Measurements from ENCODE around the gene HYAL3.
"Not testable (repeated sequence)": the region's sequence is repeated elsewhere in the genome, so short reads cannot be mapped to it uniquely, and the experiment has no call there.

The HYAL3 gene

DNA sequence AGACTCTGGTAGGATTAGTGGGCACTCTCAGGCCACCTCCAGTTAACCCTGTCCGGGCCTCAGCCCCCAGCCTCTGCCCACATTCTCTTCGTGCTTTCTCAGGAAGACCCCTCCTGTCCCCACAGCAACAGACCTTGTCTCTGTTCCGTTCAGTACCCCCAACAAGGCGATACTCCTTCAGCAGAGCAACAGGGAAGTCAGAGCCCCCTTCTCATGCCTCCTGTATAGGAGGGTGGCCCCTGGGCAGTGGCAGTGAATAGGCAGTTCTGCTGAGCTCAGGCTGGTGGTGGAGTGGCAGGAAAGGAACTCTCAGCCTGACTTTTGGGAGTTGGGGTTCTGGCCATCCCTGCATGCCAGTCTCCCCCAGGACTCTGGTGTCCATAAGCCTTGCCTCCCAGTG is 29.7 kb downstream of the HYAL3 start:
- no peak for DNase-seq (ENCODE audit: low spot score)

DNA sequence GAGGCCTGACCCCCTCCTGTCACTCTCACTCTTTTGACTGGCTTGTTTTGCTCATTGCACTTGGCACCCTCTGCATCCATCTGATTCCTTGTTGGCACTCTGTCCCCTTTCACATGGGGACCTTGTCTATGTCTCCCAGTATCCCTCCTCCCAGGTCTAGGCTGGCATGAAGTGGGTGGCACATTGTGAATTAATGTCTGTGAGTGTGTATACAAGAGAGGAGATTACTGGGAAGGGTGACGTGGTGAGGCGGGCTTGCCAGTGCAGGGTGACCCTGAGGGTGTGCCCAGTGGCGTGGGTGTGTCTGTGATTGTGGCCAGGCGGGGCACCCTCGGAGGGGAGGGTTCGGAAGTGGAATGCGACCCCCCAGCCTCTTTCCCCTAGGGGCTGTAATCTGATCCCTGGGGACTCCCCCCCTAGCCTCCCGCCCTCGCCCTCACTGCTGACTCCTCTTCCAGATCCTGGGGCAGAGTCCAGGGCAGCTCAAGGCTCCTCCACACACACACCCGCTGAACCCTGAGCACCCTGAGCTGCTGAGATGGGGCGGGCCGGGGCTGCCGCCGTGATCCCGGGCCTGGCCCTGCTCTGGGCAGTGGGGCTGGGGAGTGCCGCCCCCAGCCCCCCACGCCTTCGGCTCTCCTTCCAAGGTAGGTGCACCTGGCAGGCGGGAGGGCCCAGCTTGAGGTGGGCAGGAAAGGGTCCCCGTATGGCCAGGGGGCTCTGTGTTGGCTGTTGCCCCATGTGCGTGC is 30.3 kb downstream of the HYAL3 start, which contains the start of gene SEMA3B:
TSS of gene SEMA3B (plus strand) at position 445 of the 749 bp plus-strand sequence. CDS start at position 539, 94 bp downstream.
- DNase-seq (ENCODE audit: low spot score), result peak; percentile 84

DNA sequence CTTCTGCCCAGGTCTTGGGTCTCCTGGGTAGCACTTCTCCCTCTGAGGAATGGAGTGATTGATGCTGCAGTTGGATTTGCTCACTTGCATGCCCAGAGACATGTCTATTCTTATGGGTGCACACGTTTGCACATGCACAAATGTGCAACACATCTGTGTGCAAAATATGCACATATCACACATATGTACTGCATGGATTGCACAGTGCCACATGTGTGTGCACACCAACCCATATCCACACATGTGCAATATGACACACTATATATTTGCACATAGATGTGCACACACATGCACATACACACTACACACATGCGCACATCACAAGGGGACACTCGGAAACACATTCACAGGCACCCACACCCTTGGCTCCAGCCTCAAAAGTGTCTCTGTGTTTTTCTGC is 30.9 kb downstream of the HYAL3 start:
- DNase-seq (ENCODE audit: low spot score), result no peak

DNA sequence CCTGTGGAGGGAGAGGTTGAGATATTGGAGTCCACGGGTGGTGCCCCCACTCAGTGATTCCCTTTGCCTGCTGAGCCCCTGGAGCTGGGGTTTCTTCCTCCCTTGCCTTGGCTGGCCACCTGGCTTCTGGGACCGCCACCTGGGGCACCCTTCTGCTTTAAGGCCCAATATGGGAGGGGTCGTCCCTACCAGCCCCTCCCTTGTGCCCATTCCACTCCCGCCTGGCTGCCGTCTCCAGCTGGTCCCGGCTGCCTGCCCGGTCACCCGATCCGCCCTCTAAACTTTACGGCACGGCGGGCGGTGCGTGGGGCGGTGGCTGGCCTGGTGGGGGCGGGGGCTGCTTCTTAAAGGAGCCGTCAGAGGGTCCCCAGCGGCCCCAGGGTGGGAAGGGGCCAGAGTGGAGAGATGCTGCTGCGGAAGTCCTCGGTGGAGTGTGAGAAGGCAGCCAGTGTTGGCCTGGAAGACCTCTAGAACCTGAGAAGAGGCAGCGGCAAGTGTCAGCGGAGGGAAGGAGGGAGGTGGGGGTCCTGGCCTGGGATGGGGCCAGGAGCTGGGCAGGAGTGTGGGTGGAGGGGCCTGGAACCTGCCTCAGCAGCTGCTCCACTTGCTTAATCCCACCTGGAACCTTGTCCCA is 31.8 kb downstream of the HYAL3 start:
- DNase-seq (ENCODE audit: low spot score), result no peak

DNA sequence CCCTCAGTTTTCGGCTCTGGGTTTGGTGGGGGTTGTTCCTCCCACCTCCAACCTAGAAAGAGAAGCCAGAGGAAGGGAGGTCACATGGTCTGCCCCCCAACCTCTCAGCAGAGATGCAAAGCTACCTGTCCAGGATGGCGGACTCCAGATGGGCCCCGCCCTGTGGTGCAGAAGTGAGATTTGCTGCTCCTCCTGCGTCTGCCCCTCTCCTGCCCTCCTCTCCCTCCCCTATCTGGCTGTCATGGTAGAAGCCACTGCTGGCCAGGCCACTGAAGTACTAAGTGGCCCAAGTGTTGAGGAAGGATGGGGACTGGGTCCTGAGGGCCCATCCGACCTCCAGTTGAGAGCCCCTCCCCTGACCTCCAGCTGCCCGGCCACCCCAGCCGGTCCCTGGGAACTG is 32.4 kb downstream of the HYAL3 start:
- no peak for DNase-seq (ENCODE audit: low spot score)

DNA sequence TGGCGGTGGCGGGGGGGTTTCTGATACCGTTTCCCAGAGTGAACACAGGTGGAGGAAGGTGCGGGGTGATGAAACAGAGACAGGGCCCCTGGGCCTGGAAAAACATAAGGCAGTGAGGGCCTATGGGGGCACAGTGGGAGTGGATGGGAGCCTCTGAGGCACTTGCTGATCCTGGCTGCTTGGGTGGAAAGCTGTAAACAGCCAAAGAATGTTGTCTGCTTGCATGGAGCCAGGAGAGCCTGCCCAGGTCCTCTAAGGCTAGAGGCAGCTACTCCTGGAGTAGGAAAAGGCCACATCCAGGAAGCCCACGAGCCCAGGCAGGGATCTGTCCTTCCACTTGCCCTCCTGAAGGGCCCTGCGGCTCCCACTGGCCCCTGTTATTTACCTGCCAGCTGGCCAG is 33.2 kb downstream of the HYAL3 start:
- DNase-seq (ENCODE audit: low spot score), result no peak

DNA sequence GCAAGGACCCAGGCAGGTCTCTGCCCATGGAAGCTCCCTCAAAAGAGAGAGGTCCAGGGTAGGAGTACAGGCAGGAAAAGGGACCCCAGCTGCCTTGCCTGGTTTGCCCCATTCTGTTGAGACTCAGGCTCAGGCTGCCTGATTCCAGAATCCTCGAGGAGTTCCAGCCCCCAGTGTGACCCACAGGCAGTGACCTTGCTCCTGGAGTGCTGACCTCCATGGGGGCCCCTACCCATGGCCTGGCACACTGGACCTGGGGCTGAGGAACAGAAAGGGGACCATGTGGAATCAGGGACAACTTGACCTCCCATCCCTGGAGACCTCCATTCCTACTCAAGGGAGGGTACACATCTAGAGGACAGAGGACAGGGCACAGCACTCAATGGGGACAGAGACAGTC is 33.6 kb downstream of the HYAL3 start:
- DNase-seq (ENCODE audit: low spot score), result no peak

DNA sequence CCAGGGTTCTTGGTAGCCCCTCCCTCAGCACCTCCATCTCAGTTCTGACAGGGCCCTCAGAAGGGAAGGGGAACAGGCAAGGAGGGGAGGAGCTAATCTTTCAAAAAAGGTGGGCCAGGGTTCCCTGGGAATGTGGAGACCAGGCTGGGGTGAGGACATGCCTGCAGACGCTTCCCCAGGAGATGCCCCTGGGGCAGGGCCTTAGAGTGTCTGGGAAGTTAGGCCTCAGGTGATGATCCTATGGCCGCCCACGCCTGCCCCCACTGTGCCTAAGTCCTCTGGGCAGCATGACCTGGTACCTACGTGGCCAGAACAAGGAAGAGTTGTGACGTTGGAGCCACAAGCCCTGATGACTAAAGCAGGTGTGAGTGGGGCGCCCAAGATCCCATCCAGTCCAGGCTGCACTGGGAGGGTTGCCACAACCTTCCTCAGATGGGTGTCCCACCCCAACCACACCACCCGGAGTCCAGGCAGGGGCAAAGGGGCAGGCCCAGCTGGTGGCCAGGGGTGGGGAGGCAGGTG is 34.2 kb downstream of the HYAL3 start:
- peak; percentile 93 for DNase-seq (ENCODE audit: low spot score)

DNA sequence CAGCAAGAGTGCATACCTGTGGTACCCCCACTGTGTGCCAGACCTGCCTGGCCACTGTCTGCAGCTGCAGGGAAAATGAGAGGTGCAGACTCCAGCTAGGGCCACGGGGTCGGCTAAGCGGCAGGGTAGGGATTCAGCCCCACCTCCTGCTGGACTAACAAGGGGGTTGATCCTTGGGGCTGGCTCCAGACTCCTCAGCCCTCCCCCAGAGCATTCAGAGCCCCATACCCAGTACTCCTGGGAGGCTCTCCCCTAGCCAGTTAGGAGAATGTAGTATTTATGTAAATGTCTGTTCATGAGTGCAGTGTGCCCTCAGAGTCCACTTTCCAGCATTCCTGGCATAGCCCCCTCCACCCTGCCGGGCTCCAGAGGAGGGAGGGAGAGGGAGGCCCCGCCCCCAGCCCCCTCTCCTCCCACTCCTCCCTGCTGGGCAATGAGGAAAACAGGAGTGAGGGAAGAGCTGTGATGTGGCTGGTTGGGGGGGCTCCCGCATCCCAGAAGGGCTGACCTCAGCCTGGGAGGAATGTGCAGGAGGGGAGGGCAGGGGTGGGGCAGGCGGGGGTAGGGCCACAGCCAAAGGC is 34.7 kb downstream of the HYAL3 start:
- DNase-seq (ENCODE audit: low spot score), result peak; percentile 97

DNA sequence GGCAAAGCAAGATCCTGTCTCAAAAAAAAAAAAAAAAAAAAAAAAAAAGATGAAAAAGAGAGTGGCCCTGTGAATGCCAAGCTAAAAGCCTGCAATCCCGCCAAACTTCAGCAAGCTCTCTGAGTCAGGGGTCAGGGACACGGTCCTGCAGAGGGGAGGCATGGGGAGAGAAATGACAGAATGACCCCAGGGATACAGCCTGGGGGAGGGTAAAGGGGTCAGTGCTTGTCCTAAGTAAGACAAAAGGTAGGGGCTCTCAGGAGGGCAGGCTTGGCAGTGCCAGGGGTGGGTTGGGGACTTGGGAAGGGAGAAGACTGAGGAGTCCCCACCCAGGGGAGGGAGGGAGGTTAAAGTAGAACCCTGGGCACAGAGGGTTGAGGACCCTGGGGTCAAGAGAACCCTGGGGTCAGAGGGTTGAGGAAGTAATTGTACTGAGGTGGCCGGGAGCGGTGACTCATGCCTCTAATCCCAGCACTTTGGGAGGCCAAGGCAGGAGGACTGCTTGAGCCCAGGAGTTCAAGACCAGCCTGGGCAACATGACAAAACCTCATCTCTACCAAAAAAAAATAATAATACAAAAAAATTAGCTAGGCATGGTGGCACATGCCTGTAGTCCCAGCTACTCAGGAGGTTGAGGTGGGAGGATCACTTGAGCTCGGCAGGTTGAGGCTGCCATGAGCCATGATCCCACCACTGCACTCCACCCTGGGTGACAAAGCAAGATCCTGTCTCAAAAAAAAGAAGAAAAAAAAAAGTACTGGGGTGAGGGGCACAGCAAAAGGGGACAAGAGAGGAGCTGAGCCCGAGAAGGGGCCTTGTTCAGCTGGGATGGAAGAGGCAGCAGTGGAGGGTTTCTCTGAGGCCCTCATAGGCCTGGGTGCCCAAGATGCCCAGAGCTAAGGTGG is 35.5 kb downstream of the HYAL3 start:
- no peak for DNase-seq (ENCODE audit: low spot score)

DNA sequence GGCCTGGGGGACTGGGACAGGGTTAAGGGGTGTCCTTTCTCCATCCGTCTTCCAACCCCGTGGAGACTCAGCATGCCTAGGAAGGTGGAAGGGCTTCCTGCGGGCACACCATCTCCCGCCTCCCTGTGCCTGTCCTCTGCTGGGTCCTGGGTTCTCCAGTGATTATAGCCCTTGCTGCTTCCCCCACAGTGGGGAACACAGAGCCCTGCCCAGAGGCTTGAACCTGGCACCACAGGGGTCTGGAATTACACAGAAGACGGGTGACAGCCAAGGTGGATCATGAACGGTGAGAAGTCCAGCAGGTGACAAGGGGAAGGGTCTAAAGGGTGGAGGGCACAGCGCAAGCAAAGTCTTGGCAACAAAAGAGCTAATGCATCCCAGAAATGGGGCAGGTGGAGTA is 36.4 kb downstream of the HYAL3 start:
- no peak for DNase-seq (ENCODE audit: low spot score)

DNA sequence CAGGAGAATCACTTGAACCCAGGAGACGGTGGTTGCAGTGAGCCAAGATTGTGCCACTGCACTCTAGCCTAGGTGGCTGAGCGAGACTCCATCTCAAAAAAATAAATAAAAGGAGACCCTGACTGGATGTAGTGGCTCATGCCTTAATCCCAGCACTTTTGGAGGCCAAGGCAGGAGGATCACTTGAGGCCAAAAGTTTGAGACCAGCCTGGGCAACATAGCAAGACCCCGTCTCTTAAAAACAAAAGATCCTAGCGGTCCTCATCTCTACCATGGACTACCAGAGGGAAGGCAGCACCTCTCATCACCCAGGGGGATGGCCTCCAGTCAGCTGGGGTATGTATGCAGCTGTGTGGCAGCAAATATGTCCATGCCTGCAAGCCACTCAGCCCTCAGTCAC is 37.0 kb downstream of the HYAL3 start:
- DNase-seq (ENCODE audit: low spot score), result not testable (repeated sequence)

DNA sequence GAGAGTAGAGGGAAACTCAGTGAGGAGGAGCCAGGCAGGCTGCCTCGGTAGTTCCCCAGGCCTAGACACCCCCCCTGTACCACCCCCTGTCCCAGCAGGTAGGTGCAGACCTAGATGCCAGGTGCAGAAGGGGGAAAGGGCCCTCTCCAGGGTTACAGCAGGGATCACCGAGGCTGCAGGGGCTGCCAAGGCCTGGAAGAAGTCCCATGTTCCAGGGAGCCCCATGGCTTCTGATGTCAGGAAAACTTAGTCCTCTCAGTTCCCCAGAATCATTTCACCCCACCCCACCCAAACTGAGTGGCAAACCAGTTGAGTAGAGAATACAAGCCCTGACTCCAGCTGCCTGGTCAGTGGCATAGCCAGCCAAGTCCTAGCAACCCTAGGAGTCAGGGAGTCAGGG is 37.7 kb downstream of the HYAL3 start:
- DNase-seq (ENCODE audit: low spot score), result no peak

DNA sequence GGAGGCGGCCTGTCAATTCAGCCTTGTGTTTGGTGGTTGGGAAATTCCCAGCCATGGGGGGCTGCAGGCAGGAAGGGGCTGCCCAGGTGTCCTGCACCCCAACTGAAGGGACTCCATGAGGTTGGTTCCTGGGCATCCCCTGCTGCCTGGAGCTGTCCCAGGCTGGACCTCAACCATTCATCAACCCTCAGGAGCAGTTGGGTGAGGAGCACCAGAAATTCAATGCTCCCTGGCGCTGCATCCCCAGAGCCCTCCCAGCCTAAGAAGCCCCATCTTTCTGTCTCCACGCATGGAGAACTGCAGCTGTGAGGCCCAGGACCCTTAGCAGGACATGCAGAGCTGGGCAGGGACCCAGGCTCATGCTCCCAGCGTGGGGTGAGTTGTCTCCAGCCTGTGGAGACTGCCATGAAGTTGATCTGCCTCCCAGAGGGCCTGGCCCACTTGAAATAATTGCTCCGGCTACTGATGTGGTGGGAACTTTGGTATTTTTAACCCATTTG is 38.2 kb downstream of the HYAL3 start:
- DNase-seq (ENCODE audit: low spot score), result no peak

DNA sequence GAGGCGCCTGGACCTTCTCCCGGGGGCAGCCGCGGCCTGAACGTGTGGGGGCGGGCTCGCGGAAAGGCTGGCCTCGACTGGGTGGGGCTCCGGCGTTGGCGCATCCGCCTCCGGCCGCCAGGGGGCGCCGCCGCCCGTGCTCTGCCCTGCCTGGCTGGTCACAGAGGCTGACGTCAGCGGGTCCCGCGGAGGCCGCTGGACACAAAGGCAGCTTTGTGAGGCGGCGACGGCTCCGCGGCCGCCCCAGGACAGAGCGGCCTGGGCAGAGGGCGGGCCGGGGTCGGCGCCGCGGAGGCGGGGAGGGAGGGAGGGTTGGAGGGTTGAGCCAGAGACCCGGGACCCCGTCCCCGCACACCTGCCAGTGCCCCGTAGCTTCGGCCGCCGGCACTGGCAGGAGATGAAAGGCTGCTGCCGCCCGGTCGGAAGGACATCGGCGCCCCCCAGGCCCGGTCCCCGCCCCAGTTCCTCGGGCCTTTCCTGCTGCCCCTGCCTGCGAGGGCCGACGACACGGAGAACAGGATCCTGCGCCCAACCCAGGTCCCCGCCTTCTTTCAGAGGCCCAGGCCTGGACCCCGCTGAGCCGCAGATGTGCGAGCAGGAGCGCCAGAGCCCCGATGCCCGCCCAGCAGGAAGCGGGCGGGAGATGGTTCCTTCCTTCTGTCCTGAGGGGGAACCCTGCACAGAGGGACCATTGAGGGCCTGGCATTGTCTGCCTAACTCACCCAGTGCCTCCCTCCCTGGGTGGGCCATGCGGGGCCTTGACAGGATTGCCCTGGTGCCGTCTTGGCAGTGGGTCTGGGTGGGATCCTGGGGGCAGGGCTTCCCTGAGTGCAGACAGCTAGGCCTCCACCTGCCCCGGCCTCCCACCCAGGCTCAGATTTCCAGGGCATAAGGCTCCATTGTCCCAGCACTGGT is 38.9 kb downstream of the HYAL3 start:
- peak; percentile 92 for DNase-seq (ENCODE audit: low spot score)

DNA sequence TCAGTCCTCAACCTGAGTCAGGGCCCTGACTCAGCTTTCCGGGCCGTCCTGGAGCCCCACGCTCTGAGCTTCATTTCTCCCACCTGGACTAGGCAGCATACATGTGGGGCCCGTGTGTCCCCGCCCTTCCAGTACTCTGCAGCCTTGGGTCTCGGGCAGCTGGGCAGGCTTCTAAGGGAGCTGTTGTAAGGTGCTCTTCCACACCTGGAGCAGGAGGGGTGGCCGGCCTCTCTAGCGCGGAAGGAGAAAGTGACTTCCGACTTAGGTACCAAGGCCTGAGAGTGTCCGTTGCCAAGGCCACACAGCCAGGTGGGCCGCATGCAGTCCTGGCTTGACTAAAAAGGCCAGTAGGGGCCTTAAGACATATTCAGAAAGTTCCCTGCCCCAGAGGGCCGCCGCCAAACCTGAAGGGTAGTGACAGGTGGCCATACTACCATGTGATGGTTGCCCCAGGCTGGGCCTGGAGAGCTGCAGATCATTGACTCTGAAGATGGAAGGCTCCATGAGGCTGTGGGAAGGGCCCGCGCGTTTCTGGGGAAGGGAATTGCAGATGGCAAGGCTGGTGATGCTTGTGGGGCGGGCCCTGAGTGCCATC is 39.7 kb downstream of the HYAL3 start:
- DNase-seq (ENCODE audit: low spot score), result no peak

DNA sequence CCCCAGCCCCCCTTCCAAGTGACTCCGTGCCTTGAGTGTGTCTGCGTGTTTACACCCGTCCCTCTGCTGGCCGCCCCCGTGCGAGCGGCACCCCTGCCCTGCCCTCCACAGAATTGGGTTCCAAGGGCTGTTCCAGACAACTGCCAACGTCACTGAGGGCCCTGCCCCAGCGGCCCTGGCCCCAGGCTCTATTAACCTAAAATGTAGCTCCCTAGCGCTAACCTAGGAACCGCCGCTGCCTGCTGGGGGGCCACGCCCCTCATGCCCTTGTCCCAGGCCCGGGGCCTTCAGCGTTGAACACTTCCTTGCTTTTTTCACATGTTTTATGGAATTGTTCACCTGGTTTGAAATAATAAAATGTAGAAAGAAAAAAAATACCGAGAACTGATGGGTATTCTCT is 40.2 kb downstream of the HYAL3 start:
- DNase-seq (ENCODE audit: low spot score), result no peak

DNA sequence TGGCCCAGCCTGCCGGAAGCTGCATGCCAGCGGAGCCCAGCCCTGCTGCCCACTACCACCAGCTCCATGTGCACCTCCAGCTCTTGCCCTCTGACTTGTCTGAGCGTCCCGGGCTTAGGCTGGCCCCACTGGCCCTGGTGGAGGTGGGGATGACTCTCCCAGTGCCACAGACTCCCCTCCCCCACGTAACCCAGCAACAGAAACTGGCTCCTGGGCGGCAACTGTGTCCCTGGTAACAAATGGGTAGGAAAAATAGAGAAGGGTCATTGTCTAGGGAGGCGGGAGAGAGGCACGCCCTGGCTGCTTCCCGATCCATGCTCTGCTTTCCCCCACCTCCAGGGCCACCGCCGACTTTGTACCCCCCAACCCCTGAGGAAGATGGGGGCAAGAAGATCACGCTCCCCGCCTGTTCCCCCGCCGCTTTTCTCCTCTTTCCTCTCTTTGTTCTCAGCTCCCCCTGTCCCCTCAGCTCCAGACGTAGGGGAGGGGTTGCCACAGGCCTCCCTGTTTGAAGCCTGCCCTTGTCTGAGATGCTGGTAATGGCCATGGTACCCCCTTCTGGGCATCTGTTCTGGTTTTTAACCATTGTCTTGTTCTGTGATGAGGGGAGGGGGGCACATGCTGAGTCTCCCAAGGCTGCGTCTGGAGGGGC is 41.0 kb downstream of the HYAL3 start:
- DNase-seq (ENCODE audit: low spot score), result no peak

DNA sequence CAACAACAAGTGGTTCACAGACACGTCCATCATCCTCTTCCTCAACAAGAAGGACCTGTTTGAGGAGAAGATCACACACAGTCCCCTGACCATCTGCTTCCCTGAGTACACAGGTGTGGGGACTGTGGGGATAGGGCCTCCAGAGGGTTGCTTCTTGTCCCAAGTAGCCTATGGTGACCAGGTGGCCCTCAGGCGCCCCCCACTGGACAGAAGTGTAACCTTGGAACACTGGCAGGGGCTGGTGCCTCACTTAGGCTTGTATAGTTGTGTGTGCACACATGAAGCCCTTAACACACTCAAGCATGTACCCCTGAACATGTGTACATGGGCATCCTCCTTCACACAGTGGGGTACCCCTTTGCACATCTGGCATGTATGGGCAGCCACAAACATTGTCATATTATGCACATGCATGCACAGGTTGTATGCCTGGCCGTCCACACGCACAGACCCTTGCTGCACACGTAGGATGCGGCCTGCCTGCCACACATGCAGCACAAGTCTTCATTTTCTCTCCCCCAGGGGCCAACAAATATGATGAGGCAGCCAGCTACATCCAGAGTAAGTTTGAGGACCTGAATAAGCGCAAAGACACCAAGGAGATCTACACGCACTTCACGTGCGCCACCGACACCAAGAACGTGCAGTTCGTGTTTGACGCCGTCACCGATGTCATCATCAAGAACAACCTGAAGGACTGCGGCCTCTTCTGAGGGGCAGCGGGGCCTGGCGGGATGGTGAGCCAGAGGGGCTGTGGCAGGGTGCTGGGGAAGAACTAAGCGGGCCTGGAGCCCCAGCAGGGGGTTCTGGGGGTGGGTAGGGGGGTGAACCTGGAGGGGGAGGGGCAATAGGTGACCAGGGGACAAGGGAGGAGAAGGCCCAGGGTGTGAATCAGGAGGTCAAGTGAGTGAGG is 42.0 kb downstream of the HYAL3 start:
- no peak for DNase-seq (ENCODE audit: low spot score)
